RWPE1 (cell line): ENCODE data around the gene HRH1.

Source experiments
- CTCF ChIA-PET: fragments of 350-600 bp; sonication (Branson Sonifier 250); formaldehyde crosslinking; extraction: SDS; loops from one replicate; lab custom pipeline; 2021; lab: Yijun Ruan, JAX
- POLR2A ChIA-PET: fragments of 400-600 bp; formaldehyde crosslinking; extraction: SDS; loops from one replicate; lab custom pipeline; 2020; ENCODE audit warnings: antibody characterized with exemption; ENCODE audit not compliant: low non-redundant PET; lab: Yijun Ruan, JAX
- DNase-seq: peaks from one replicate; pipeline ENCODE4 v3.0.0; 2012; ENCODE audit warnings: low spot score
- H3K27ac ChIP-seq: fragments of 450-650 bp; 2 replicates; pipeline ENCODE4 v1.5.1; 2017
- TF ChIP-seq, protein P1 (sequence below): fragments of 450-650 bp; conservative IDR thresholded peaks from 2 replicates; pipeline ENCODE4 v1.5.1; 2017; ENCODE audit warnings: low read depth, mild to moderate bottlenecking

HRH1 gene

DNA sequence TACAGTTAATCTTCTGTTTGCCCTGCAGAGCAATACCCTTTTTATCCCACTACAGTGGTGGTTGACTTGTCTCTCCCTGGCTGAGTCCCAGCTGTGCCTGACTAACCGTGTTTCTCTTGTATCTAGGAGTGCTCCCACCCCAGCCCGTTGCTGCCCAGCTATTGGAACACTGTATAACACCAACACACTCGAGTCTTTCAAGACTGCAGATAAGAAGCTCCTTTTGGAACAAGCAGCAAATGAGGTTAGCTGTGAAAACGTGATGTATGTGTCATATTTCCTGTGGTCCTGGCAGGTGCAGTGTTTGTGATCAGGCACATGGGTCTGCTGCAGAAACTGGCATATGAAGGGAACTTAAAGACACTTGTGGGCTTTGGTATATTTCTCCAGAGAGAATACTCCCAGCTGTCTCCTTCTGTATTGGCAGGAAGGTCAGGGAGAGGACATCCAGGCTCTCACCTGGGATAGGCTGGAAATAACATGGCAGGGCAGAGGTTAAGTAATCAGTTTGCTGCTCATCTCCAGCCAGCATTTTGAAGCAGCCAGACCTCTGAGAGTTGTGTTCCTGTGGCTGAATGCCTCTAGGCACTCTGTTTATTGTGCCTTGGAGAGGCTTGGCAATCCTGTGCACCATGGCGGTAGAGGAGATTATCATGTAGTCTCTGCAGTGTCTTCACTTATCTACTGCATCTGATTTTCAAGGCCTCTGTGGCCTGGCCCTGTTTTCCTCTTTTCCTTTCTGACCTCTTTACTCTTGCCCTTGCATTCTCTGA, 152.7 kb downstream of the HRH1 start:
- H3K27ac ChIP-seq = no peak overlapping the region
- ChIA-PET CTCF (interaction anchor here (0.5 kb wide), 1 partner anchor 33 kb away, joined by 4 read pairs; no protein-coding TSS in a partner anchor), POLR2A (no interaction called here)
- DNase-seq = no peak
- TF ChIP-seq, protein P1, sequence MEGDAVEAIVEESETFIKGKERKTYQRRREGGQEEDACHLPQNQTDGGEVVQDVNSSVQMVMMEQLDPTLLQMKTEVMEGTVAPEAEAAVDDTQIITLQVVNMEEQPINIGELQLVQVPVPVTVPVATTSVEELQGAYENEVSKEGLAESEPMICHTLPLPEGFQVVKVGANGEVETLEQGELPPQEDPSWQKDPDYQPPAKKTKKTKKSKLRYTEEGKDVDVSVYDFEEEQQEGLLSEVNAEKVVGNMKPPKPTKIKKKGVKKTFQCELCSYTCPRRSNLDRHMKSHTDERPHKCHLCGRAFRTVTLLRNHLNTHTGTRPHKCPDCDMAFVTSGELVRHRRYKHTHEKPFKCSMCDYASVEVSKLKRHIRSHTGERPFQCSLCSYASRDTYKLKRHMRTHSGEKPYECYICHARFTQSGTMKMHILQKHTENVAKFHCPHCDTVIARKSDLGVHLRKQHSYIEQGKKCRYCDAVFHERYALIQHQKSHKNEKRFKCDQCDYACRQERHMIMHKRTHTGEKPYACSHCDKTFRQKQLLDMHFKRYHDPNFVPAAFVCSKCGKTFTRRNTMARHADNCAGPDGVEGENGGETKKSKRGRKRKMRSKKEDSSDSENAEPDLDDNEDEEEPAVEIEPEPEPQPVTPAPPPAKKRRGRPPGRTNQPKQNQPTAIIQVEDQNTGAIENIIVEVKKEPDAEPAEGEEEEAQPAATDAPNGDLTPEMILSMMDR = no peak

DNA sequence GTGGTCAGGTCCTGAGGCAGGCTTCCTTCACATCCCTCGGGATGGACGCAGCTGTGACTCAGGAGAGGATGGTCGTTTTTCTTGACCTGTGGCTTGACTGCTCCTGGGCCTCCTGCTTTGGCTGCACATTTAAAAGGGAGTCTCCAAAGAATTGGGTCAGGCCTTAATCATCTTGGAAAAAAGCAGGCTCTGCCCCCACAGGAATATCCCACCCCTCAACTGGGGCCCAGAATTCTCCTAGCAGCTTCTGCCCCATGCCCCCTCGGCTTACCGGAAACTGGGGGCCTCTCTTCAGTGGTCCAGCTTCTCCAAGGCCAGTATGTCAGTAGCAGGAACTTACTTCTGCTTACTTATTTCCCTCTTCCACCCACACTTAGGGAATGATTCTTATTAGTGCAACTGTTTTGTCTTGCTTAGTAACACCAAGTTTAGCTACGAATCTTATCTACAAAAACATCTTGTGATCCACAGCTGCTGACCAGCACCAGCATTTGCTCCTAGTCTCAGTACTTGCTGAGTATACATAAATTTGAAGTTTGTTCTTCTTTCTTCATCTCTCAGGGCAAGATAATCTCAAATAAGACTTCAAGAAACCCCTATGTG, 153.6 kb downstream of the HRH1 start:
- CTCF ChIA-PET = no interaction called here

DNA sequence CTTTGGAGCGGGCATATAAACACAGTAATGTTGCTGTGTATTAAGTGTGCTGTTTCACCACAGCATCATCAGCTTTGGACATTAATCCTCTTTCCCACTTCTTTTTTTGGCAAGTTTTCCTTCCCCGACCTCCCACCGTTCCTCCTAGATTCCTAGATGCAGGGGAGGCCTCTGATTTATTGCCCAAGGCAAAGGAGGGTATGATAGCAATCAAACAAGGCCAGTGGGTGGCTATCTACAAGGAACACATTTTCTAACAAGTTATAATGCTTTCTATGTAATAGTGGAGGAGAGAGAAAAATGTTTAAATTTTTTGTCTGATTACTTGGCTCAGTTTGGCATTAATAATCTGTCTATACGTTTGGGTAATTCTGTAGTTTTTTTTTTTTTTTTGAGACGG, 156.0 kb downstream of the HRH1 start:
- no peak for DNase-seq
- POLR2A ChIA-PET = no interaction called here
- H3K27ac ChIP-seq = no peak overlapping the region
- CTCF ChIA-PET = interaction anchor here (0.6 kb wide), 1 partner anchor 484 kb away, joined by 4 read pairs; no protein-coding TSS in a partner anchor
- TF ChIP-seq, protein P1 = no peak

More for the DNA sequence above, 153.6 kb downstream of the HRH1 start:
- TF ChIP-seq, protein P1 = no peak
- POLR2A ChIA-PET = no interaction called here
- no peak for DNase-seq
- H3K27ac ChIP-seq = no peak overlapping the region

DNA sequence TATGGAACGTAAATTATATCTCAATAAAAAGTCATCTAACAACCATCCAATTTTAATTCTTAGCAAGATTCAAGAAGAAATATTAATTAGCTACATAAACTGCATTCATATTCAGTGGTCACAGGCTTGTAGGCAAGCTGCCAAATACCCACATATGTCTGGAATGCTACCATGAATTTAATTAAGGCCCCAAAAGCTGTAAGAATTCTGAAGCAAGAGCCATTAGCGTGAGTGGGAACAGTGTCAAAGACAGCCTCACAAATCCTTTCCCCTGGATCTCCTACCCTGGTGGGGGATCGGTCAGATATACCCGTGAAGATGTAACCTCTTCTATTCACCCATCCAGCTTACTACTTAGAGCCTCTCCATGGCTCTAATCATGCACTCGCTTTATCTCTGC, 157.9 kb downstream of the HRH1 start:
- ChIA-PET CTCF (no interaction called here), POLR2A (interaction anchor here (0.5 kb wide), 1 partner anchor 350 kb away, joined by 4 read pairs; no protein-coding TSS in a partner anchor)
- no peak for DNase-seq
- TF ChIP-seq, protein P1 = no peak
- H3K27ac ChIP-seq = no peak overlapping the region
